B cell (primary cell): ENCODE data around the gene DDAH1. TPM values are rescaled to one million over a fixed set of nuclear protein-coding genes. Genes with fewer than 3 reads are reported as not detected.

Source experiments
- ATAC-seq: fragments of 200-7000 bp; cut with Tn5 transposase; one replicate; pipeline ENCODE4 v1.10.0; 2021; ENCODE audit warnings: low read depth, mild to moderate bottlenecking, moderate number of reproducible peaks, moderate library complexity
- CTCF ChIA-PET: fragments of 350-600 bp; sonication (Branson Sonifier 250); formaldehyde crosslinking; loops from one replicate; lab custom pipeline; 2021; ENCODE audit warnings: antibody characterized with exemption, inconsistent platforms; lab: Charles Lee
- POLR2A ChIA-PET: fragments of 350-600 bp; sonication (Branson Sonifier 250); formaldehyde crosslinking; loops from one replicate; lab custom pipeline; 2021; ENCODE audit warnings: antibody characterized with exemption; lab: Charles Lee
- DNase-seq: peaks from one replicate; pipeline ENCODE4 v3.0.0; 2013
- H2AFZ ChIP-seq: 2 replicates; pipeline ENCODE4 v1.6.1; 2012; ENCODE audit warnings: mild to moderate bottlenecking, low read depth, low read length; ENCODE audit not compliant: insufficient read depth, poor library complexity, severe bottlenecking
- H3K27ac ChIP-seq, 2 donors: 1 replicate in 1 of 2; 2 replicates in 1 of 2; pipeline ENCODE4 v1.5.1; 2012 to 2013; ENCODE audit warnings: low read length in 2 of 2, mild to moderate bottlenecking in 2 of 2, moderate library complexity in 1 of 2
- H3K27me3 ChIP-seq, 4 experiments: fragments of 200-600 bp in 1 of 4; sonication (generic) in 1 of 4; replicated peaks in 1 of 4; 1 replicate in 2 of 4; 2 replicates in 2 of 4; pipeline versions ENCODE4 v1.6.1 to v1.7.0; 2013 to 2016; ENCODE audit warnings: low read length in 3 of 4, mild to moderate bottlenecking in 2 of 4, mixed read lengths in 1 of 4, moderate library complexity in 1 of 4; ENCODE audit not compliant: insufficient read depth in 4 of 4, control insufficient read depth in 3 of 4; ENCODE audit errors: control extremely low read depth in 1 of 4
- H3K36me3 ChIP-seq, 2 experiments: replicated peaks in 1 of 2; 1 replicate in 1 of 2; 2 replicates in 1 of 2; pipeline versions ENCODE4 v1.6.1 to v1.7.1; 2013; ENCODE audit warnings: low read length in 1 of 2; ENCODE audit not compliant: insufficient read depth in 2 of 2, control insufficient read depth in 1 of 2; ENCODE audit errors: control extremely low read depth in 1 of 2, extremely low read depth in 1 of 2
- H3K4me1 ChIP-seq, 2 donors: fragments of 200-600 bp in 1 of 2; sonication (generic) in 1 of 2; 1 replicate in 1 of 2; 2 replicates in 1 of 2; pipeline versions ENCODE4 v1.5.1 to v1.6.1; 2013 to 2017; ENCODE audit warnings: low read length in 2 of 2; ENCODE audit not compliant: control insufficient read depth in 2 of 2, insufficient read depth in 2 of 2
- H3K4me2 ChIP-seq: replicated peaks from 2 replicates; pipeline ENCODE3; 2012; ENCODE audit warnings: mild to moderate bottlenecking, low read depth, low read length; ENCODE audit not compliant: poor library complexity, severe bottlenecking
- H3K4me3 ChIP-seq, 5 experiments: fragments of 200-600 bp in 1 of 5; sonication (generic) in 1 of 5; 1 replicate in 3 of 5; 2 replicates in 2 of 5; pipeline versions ENCODE4 v1.5.1 to v1.7.0; 2011 to 2016; ENCODE audit warnings: low read length in 4 of 5, mild to moderate bottlenecking in 4 of 5, low read depth in 2 of 5, control low read depth in 1 of 5, moderate library complexity in 1 of 5; ENCODE audit not compliant: insufficient read depth in 1 of 5; ENCODE audit errors: control extremely low read depth in 1 of 5, extremely low read depth in 1 of 5
- H3K79me2 ChIP-seq: fragments of 200-600 bp; sonication (generic); one replicate; pipeline ENCODE4 v1.6.0; 2016; ENCODE audit warnings: low read length; ENCODE audit not compliant: control insufficient read depth, insufficient read depth
- H3K9ac ChIP-seq: fragments of 200-600 bp; sonication (generic); 2 replicates; pipeline ENCODE4 v1.6.1; 2017; ENCODE audit warnings: mild to moderate bottlenecking, low read length, moderate library complexity
- H3K9me3 ChIP-seq, 3 donors: one replicate each; pipeline versions ENCODE4 v1.6.1 to v1.7.1; 2013; ENCODE audit warnings: low read length in 2 of 3; ENCODE audit not compliant: control insufficient read depth in 2 of 3, insufficient read depth in 1 of 3; ENCODE audit errors: control extremely low read depth in 1 of 3
- H4K20me1 ChIP-seq: 2 replicates; pipeline ENCODE4 v1.6.0; 2012; ENCODE audit warnings: mild to moderate bottlenecking, low read length; ENCODE audit not compliant: insufficient read depth, control insufficient read depth, poor library complexity, severe bottlenecking
- H3K27ac Mint-ChIP-seq: one replicate; pipeline ENCODE4 v1.8.0; 2021; ENCODE audit warnings: mixed read lengths
- H3K27me3 Mint-ChIP-seq: one replicate; pipeline ENCODE4 v1.8.0; 2021; ENCODE audit warnings: mixed read lengths
- H3K4me1 Mint-ChIP-seq: one replicate; pipeline ENCODE4 v1.8.0; 2021; ENCODE audit warnings: mixed read lengths
- H3K4me3 Mint-ChIP-seq: one replicate; pipeline ENCODE4 v1.8.0; 2021; ENCODE audit warnings: mixed read lengths
- H3K9me3 Mint-ChIP-seq: one replicate; pipeline ENCODE4 v1.8.0; 2022; ENCODE audit warnings: mixed read lengths; ENCODE audit not compliant: insufficient read depth
- EZH2 ChIP-seq: IDR thresholded peaks from 2 replicates; pipeline ENCODE4 v1.6.1; 2012; ENCODE audit warnings: borderline replicate concordance, low read depth, mild to moderate bottlenecking, moderate library complexity, low read length; ENCODE audit not compliant: insufficient read depth, poor library complexity, severe bottlenecking
- WGBS: methylation state at CpG from one replicate; pipeline ENCODE4 v1.1.5; 2013; ENCODE audit warnings: missing lambda C conversion rate; ENCODE audit not compliant: insufficient coverage; 5-methylcytosine and 5-hydroxymethylcytosine counted together
- intact Hi-C: fragments of 100-400 bp; cut with micrococcal nuclease; formaldehyde crosslinking; loops from one replicate; pipeline ENCODE4 v1.10.0; 2022
- polyA plus RNA-seq: library from polyadenylated mRNA; depleted of rRNA; stranded (reverse); fragments of >200 nt; gene quantifications from 2 replicates; pipeline ENCODE4 v1.2.3, GENCODE V29; 2012
- total RNA-seq, 2 donors: library from RNA; stranded (reverse); fragments of 120-200 nt in 1 of 2; gene quantifications; 1 replicate in 1 of 2; 2 replicates in 1 of 2; pipeline versions ENCODE4 v1.2.3 to v1.2.4, GENCODE V29; 2013 to 2022
- TF ChIP-seq, protein P1 (sequence below): fragments of 200-600 bp; IDR thresholded peaks from one replicate; pipeline ENCODE4 v1.8.0; 2022; ENCODE audit warnings: antibody characterized with exemption, mild to moderate bottlenecking

DDAH1 gene
- total and polyA plus RNA-seq, 2 donors (not counting 1 experiment from before 2014, with no cell fraction given), result 0.04 TPM; not detected in 1

DNA sequence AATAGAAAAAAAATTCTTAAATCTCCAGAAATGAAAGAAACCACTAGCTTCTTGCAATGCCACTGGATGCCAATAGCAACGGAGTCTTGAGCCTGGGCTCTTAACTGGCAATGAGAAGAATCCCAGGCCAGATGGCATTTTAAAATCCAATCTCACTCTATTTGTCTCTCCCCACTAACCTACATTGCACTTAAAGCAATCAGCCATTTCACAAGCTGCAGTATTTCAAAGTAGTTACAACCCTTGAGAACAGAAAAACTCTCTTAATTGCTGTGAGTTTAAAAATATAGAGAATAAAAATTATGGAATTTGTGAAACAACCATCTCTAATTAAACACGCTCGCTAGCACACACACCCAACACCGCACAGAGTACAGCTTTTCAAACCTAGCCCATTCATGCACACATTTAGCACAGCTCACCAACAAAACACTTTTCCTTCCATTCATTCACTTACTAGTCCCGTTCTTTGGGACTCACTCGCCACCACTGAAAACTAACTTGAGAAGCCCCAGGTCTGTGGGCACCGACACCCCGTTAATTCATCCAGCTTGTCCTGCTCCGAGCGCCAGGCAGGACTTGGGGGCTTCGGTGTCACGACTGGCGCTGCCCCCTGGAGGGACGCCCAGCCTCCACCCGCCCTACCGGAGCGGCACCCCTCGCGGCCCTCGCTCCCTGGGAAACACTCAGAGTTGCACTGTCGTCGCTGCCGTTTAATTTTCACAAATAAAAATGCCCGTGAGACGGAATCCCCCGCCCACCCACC, 1.0 kb downstream of the DDAH1 start:
- Histone ChIP-seq H4K20me1 (no peaks in the 10 kb centered on the region), H3K9ac (peak overlapping the region; percentile 57), H3K9me3 (peaks cover 0 to 5% (median 0%) of the 10 kb centered on the region in 3 donors), H3K4me1 (peaks cover 12 to 16% of the 10 kb centered on the region in 2 donors), H3K27me3 (peaks cover 0 to 24% (median 21%) of the 10 kb centered on the region in 4 experiments), H3K4me2 (peak overlapping the region; percentile 91), H2AFZ (peak overlapping the region; percentile 71), H3K79me2 (no peaks in the 10 kb centered on the region), H3K36me3 (no peaks in the 10 kb centered on the region), H3K4me3 (peak overlapping the region in 3 of 5 experiments; percentile 46 to 55 (median 49)), H3K27ac (no peak overlapping the region)
- H3K4me3 Mint-ChIP-seq, result peak overlapping the region; percentile 85
- intact Hi-C loops, result no loop called here
- 13% methylated on average over 26 of the region's 26 CpGs for WGBS
- ATAC-seq, result peak; percentile 25
- H3K9me3 Mint-ChIP-seq, result no peaks in the 10 kb centered on the region
- H3K27ac Mint-ChIP-seq, result no peak overlapping the region
- DNase-seq, result no peak
- H3K4me1 Mint-ChIP-seq, result peaks cover 13% of the 10 kb centered on the region
- TF ChIP-seq EZH2, result no peak
- TF ChIP-seq, protein P1, sequence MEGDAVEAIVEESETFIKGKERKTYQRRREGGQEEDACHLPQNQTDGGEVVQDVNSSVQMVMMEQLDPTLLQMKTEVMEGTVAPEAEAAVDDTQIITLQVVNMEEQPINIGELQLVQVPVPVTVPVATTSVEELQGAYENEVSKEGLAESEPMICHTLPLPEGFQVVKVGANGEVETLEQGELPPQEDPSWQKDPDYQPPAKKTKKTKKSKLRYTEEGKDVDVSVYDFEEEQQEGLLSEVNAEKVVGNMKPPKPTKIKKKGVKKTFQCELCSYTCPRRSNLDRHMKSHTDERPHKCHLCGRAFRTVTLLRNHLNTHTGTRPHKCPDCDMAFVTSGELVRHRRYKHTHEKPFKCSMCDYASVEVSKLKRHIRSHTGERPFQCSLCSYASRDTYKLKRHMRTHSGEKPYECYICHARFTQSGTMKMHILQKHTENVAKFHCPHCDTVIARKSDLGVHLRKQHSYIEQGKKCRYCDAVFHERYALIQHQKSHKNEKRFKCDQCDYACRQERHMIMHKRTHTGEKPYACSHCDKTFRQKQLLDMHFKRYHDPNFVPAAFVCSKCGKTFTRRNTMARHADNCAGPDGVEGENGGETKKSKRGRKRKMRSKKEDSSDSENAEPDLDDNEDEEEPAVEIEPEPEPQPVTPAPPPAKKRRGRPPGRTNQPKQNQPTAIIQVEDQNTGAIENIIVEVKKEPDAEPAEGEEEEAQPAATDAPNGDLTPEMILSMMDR, result no peak
- ChIA-PET POLR2A (no interaction called here), CTCF (interaction anchor here (0.5 kb wide), 1 partner anchor 229 kb away, joined by 4 read pairs; no protein-coding TSS in a partner anchor)
- peaks cover 61% of the 10 kb centered on the region for H3K27me3 Mint-ChIP-seq
